Karpas-422 (cell line): Measurements from ENCODE around the gene PCBD1. TPM values are rescaled to one million over a fixed set of nuclear protein-coding genes. Genes with fewer than 3 reads are reported as not detected.

ENCODE experiments used
- DNase-seq: peaks from one replicate; pipeline ENCODE4 v3.0.0-alpha.2; 2015
- H2AFZ ChIP-seq: fragments of 200-600 bp; sonication (generic); 2 replicates; pipeline ENCODE4 v1.6.1; 2014; ENCODE audit warnings: antibody characterized with exemption, low read length, mixed read lengths
- H3K27ac ChIP-seq: fragments of 200-600 bp; sonication (generic); 2 replicates; pipeline ENCODE4 v1.5.1; 2014; ENCODE audit warnings: mild to moderate bottlenecking, low read length, moderate library complexity
- H3K27me3 ChIP-seq: fragments of 200-600 bp; sonication (generic); 2 replicates; pipeline ENCODE4 v1.6.1; 2014; ENCODE audit warnings: low read length, mixed read lengths
- H3K36me3 ChIP-seq: fragments of 200-600 bp; sonication (generic); 2 replicates; pipeline ENCODE4 v1.6.1; 2014; ENCODE audit warnings: low read length, mixed read lengths; ENCODE audit not compliant: insufficient read depth
- H3K4me1 ChIP-seq: fragments of 200-600 bp; sonication (generic); 2 replicates; pipeline ENCODE4 v1.6.1; 2014; ENCODE audit warnings: mild to moderate bottlenecking, low read length, mixed read lengths
- H3K4me2 ChIP-seq: fragments of 200-600 bp; sonication (generic); 2 replicates; pipeline ENCODE4 v1.6.1; 2014; ENCODE audit warnings: low read length, low read depth, mild to moderate bottlenecking; ENCODE audit not compliant: poor library complexity, severe bottlenecking
- H3K4me3 ChIP-seq: fragments of 200-600 bp; sonication (generic); 2 replicates; pipeline ENCODE4 v1.5.1; 2014; ENCODE audit warnings: mild to moderate bottlenecking, antibody characterized with exemption, low read length, mixed read lengths
- H3K79me2 ChIP-seq: fragments of 200-600 bp; sonication (generic); 2 replicates; pipeline ENCODE4 v1.6.1; 2014; ENCODE audit warnings: mild to moderate bottlenecking, low read length, mixed read lengths
- H3K9ac ChIP-seq: fragments of 200-600 bp; sonication (generic); 2 replicates; pipeline ENCODE4 v1.6.0; 2014; ENCODE audit warnings: low read length
- H3K9me2 ChIP-seq: fragments of 200-600 bp; sonication (generic), shearing (Covaris generic); replicated peaks from 2 replicates; pipeline ENCODE4 v1.6.0; 2014; ENCODE audit warnings: mild to moderate bottlenecking, low read length, moderate library complexity; ENCODE audit not compliant: insufficient read depth
- H3K9me3 ChIP-seq: fragments of 300-700, 200-600 bp; sonication (generic); 2 replicates; pipeline ENCODE4 v1.6.1; 2014; ENCODE audit warnings: low read length, mixed read lengths
- H4K20me1 ChIP-seq: fragments of 200-600 bp; sonication (generic); 2 replicates; pipeline ENCODE4 v1.6.1; 2014; ENCODE audit warnings: mild to moderate bottlenecking, antibody characterized with exemption, low read length, low read depth; ENCODE audit not compliant: insufficient read depth
- total RNA-seq: library from RNA; depleted of rRNA; stranded (reverse); fragments of >200 nt; shearing (Covaris generic); gene quantifications from 2 replicates; pipeline ENCODE4 v1.2.3, GENCODE V29; 2014; ENCODE audit warnings: low replicate concordance

The PCBD1 gene
- total RNA-seq, 1 experiment from 2014 or later, result 76.4 TPM

- no peak overlapping the region for H3K4me2 ChIP-seq
- no peak overlapping the region for H3K27ac ChIP-seq
- H3K9ac ChIP-seq, result no peak overlapping the region
- no peaks in the 10 kb centered on the region for H3K27me3 ChIP-seq
- H3K36me3 ChIP-seq, result peaks cover 19% of the 10 kb centered on the region; the same call in 1 of the 2 replicates
- no peaks in the 10 kb centered on the region for H3K9me3 ChIP-seq
- H4K20me1 ChIP-seq, result no peaks in the 10 kb centered on the region
- no peak overlapping the region for H3K4me3 ChIP-seq
- no peaks in the 10 kb centered on the region for H3K9me2 ChIP-seq
- H2AFZ ChIP-seq, result no peak overlapping the region
- no peaks in the 10 kb centered on the region for H3K4me1 ChIP-seq
- DNase-seq, result no peak
- no peaks in the 10 kb centered on the region for H3K79me2 ChIP-seq
These were observed 29.6 kb downstream of the PCBD1 start for GRCh38 chr10:70858759-70859158.

GRCh38 chr10:70856454-70856853 is 31.9 kb downstream of the PCBD1 start:
- H3K9ac ChIP-seq, result no peak overlapping the region

GRCh38 chr10:70853457-70853856 is 34.9 kb downstream of the PCBD1 start:
- no peak overlapping the region for H3K4me3 ChIP-seq
- H3K9me3 ChIP-seq, result no peaks in the 10 kb centered on the region
- peaks cover 4% of the 10 kb centered on the region for H3K79me2 ChIP-seq
- no peaks in the 10 kb centered on the region for H3K4me1 ChIP-seq
- H3K9me2 ChIP-seq, result no peaks in the 10 kb centered on the region
- no peak for DNase-seq
- no peak overlapping the region for H3K9ac ChIP-seq
- no peak overlapping the region for H2AFZ ChIP-seq
- no peak overlapping the region for H3K27ac ChIP-seq
- no peaks in the 10 kb centered on the region for H3K27me3 ChIP-seq
- H3K4me2 ChIP-seq, result no peak overlapping the region
- H4K20me1 ChIP-seq, result no peaks in the 10 kb centered on the region
- H3K36me3 ChIP-seq, result peaks cover 3% of the 10 kb centered on the region; the same call in 1 of the 2 replicates

More at GRCh38 chr10:70856454-70856853, 31.9 kb downstream of the PCBD1 start:
- no peaks in the 10 kb centered on the region for H3K79me2 ChIP-seq
- H3K36me3 ChIP-seq, result peaks cover 19% of the 10 kb centered on the region; the same call in 1 of the 2 replicates
- no peak overlapping the region for H3K4me3 ChIP-seq
- H3K4me1 ChIP-seq, result no peaks in the 10 kb centered on the region
- H3K9me2 ChIP-seq, result no peaks in the 10 kb centered on the region
- DNase-seq, result no peak
- no peaks in the 10 kb centered on the region for H4K20me1 ChIP-seq
- no peak overlapping the region for H3K4me2 ChIP-seq
- H3K27me3 ChIP-seq, result no peaks in the 10 kb centered on the region
- H3K9me3 ChIP-seq, result no peaks in the 10 kb centered on the region
- H2AFZ ChIP-seq, result no peak overlapping the region
- H3K27ac ChIP-seq, result no peak overlapping the region

GRCh38 chr10:70853038-70853437 is 35.3 kb downstream of the PCBD1 start:
- Histone ChIP-seq H3K27me3 (no peaks in the 10 kb centered on the region), H3K9ac (no peak overlapping the region), H3K4me3 (no peak overlapping the region), H3K36me3 (peaks cover 3% of the 10 kb centered on the region; the same call in 1 of the 2 replicates), H4K20me1 (no peaks in the 10 kb centered on the region), H3K4me1 (no peaks in the 10 kb centered on the region), H3K4me2 (no peak overlapping the region), H2AFZ (no peak overlapping the region), H3K9me3 (no peaks in the 10 kb centered on the region), H3K79me2 (peaks cover 4% of the 10 kb centered on the region), H3K27ac (no peak overlapping the region), H3K9me2 (no peaks in the 10 kb centered on the region)
- DNase-seq, result no peak

DNA sequence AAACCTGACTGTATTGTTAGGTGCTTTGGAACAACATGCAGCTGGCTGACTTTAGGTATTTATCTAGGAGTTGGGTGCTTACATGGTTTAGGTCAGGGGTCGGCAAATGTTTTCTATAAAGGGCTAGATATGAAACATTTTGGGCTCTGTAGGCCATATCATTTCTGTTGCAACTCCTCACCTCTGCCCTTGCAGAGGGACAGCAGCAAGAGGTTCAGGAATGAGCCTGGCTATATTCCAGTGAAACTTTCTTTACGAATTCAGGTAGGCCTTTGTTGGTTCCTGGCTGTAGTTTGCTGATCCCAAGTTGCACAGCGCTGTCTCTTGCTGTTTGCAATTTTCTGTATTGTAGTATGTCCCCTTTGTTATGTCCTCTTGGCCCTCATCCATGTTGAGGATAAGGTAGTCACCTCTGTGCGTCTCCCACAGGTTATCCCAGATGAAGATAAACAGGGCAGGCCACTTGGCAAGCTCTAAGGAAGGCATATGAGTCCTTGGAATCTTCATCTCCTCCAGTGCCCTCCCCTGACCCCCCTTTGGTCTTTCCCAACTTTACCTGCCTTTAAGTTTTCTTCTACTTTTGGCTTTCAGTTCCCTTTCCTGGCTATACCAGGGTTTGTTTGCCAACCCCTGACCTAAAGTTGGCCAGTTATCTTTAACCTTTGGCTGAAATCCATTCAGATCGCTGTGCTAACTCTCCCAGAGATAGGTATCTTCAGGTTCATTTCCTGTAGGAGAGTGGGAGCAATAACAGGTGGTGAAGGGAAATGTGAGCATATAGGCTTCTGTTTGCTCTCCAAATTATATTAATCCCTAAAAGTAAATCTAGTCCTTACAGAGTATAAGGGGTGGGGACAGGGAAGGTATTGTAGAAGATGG is 36.5 kb downstream of the PCBD1 start:
- Histone ChIP-seq H3K79me2 (peaks cover 7% of the 10 kb centered on the region), H4K20me1 (no peaks in the 10 kb centered on the region), H3K4me1 (no peaks in the 10 kb centered on the region), H2AFZ (no peak overlapping the region), H3K4me2 (no peak overlapping the region), H3K27ac (no peak overlapping the region), H3K27me3 (no peaks in the 10 kb centered on the region), H3K9me3 (no peaks in the 10 kb centered on the region), H3K4me3 (no peak overlapping the region), H3K9me2 (no peaks in the 10 kb centered on the region), H3K9ac (no peak overlapping the region), H3K36me3 (peaks cover 3% of the 10 kb centered on the region; the same call in 1 of the 2 replicates)
- no peak for DNase-seq

DNA sequence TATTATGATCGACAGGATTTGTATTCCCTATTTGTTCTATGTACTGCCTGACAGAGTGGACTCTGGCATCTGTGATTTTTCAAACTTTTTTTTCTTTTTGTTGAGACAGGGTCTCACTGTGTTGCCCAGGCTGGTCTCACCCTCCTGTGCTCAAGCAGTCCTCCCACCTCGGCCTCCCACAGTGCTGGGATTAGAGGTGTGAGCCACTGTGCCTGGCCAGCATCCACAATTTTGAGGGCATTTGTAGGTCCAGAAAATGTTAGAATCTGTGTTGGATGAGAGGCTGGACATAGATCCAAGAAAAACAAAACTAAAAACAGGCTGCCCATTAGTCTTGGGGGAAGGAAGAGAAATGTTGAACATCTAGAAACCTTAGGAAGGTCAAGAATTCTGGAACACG is 38.3 kb downstream of the PCBD1 start:
- H3K27me3 ChIP-seq, result no peaks in the 10 kb centered on the region
- H3K27ac ChIP-seq, result no peak overlapping the region
- DNase-seq, result no peak
- no peaks in the 10 kb centered on the region for H4K20me1 ChIP-seq
- no peak overlapping the region for H2AFZ ChIP-seq
- H3K4me1 ChIP-seq, result no peaks in the 10 kb centered on the region
- H3K9ac ChIP-seq, result no peak overlapping the region
- no peaks in the 10 kb centered on the region for H3K9me2 ChIP-seq
- no peak overlapping the region for H3K4me3 ChIP-seq
- H3K4me2 ChIP-seq, result no peak overlapping the region
- H3K9me3 ChIP-seq, result no peaks in the 10 kb centered on the region
- H3K79me2 ChIP-seq, result peaks cover 14% of the 10 kb centered on the region
- H3K36me3 ChIP-seq, result no peaks in the 10 kb centered on the region; the same call in 1 of the 2 replicates

- no peaks in the 10 kb centered on the region for H4K20me1 ChIP-seq
- no peaks in the 10 kb centered on the region; the same call in 1 of the 2 replicates for H3K36me3 ChIP-seq
- H3K4me1 ChIP-seq, result no peaks in the 10 kb centered on the region
- no peak overlapping the region for H3K4me2 ChIP-seq
- no peak overlapping the region for H2AFZ ChIP-seq
- no peak for DNase-seq
- H3K9ac ChIP-seq, result no peak overlapping the region
- no peak overlapping the region for H3K27ac ChIP-seq
- no peaks in the 10 kb centered on the region for H3K9me3 ChIP-seq
- H3K4me3 ChIP-seq, result no peak overlapping the region
- H3K9me2 ChIP-seq, result no peaks in the 10 kb centered on the region
- H3K79me2 ChIP-seq, result peaks cover 14% of the 10 kb centered on the region
- no peaks in the 10 kb centered on the region for H3K27me3 ChIP-seq
These were observed 38.8 kb downstream of the PCBD1 start for GRCh38 chr10:70849582-70850016.

GRCh38 chr10:70847659-70848360 is 40.6 kb downstream of the PCBD1 start:
- Histone ChIP-seq H3K27me3 (no peaks in the 10 kb centered on the region), H2AFZ (no peak overlapping the region), H4K20me1 (no peaks in the 10 kb centered on the region), H3K9ac (no peak overlapping the region), H3K79me2 (peaks cover 29% of the 10 kb centered on the region), H3K36me3 (no peaks in the 10 kb centered on the region; the same call in 1 of the 2 replicates), H3K9me2 (no peaks in the 10 kb centered on the region), H3K4me2 (no peak overlapping the region), H3K4me1 (no peaks in the 10 kb centered on the region), H3K9me3 (no peaks in the 10 kb centered on the region), H3K4me3 (no peak overlapping the region), H3K27ac (no peak overlapping the region)
- DNase-seq, result no peak
